Endothelial cell of umbilical vein (primary cell): ENCODE data around the gene SYNE1. TPM values are rescaled to one million over a fixed set of nuclear protein-coding genes. Genes with fewer than 3 reads are reported as not detected.

Experiments
- BruUV-seq: library from RNA; stranded (reverse); fragments of 400-500 nt; replicated peaks from 2 replicates; lab custom pipeline; 2021; lab: Mats Ljungman, UMichigan
- CTCF ChIA-PET: fragments of 300-600, 350-600 bp; sonication (Branson Sonifier 250); formaldehyde crosslinking; loops from one replicate; lab custom pipeline; 2021; ENCODE audit warnings: antibody characterized with exemption, inconsistent platforms; lab: Charles Lee
- POLR2A ChIA-PET: fragments of 300-600, 350-600 bp; sonication (Branson Sonifier 250); formaldehyde crosslinking; loops from one replicate; lab custom pipeline; 2021; ENCODE audit warnings: antibody characterized with exemption, inconsistent platforms; lab: Charles Lee
- DNase-seq: peaks from one replicate; pipeline ENCODE4 v3.0.0-alpha.2; 2011; ENCODE audit warnings: low read depth, low spot score
- FAIRE-seq: peaks from 2 replicates; lab custom pipeline; 2011; peaks lifted over from hg19 to GRCh38; lab: Jason Lieb, UNC
- H2AFZ ChIP-seq: 2 replicates; pipeline ENCODE4 v1.6.0; 2012; ENCODE audit warnings: low read depth, low read length, control low read depth, inconsistent platforms
- H3K27ac ChIP-seq: 2 replicates; pipeline ENCODE4 v1.5.1; 2011; ENCODE audit warnings: low read depth, mild to moderate bottlenecking, control low read depth, low read length, moderate library complexity; ENCODE audit not compliant: insufficient read depth
- H3K27me3 ChIP-seq, 2 experiments: 2 replicates each; pipeline versions ENCODE4 v1.6.0 to v1.6.1; 2011; ENCODE audit warnings: low read length in 2 of 2, mixed read lengths in 1 of 2; ENCODE audit not compliant: control insufficient read depth in 2 of 2, insufficient read depth in 2 of 2
- H3K36me3 ChIP-seq, 2 experiments: 2 replicates in 1 of 2; 3 replicates in 1 of 2; pipeline ENCODE4 v1.5.1; 2011; ENCODE audit warnings: low read length in 2 of 2, mild to moderate bottlenecking in 1 of 2, moderate library complexity in 1 of 2; ENCODE audit not compliant: control insufficient read depth in 2 of 2, insufficient read depth in 2 of 2; ENCODE audit errors: extremely low read depth in 1 of 2
- H3K4me1 ChIP-seq: 3 replicates; pipeline ENCODE4 v1.5.1; 2011; ENCODE audit warnings: mild to moderate bottlenecking, low read length; ENCODE audit not compliant: control insufficient read depth, insufficient read depth; ENCODE audit errors: extremely low read depth
- H3K4me2 ChIP-seq: 2 replicates; pipeline ENCODE4 v1.6.1; 2011; ENCODE audit warnings: low read length, control low read depth, mixed read lengths; ENCODE audit not compliant: insufficient read depth
- H3K4me3 ChIP-seq, 3 experiments: fragments of 200-600 bp in 1 of 3; sonication (generic), shearing (Covaris generic) in 1 of 3; replicated peaks in 1 of 3; 2 replicates each; pipeline ENCODE4 v1.5.1; 2011 to 2016; ENCODE audit warnings: control low read depth in 3 of 3, low read length in 3 of 3, mild to moderate bottlenecking in 2 of 3, inconsistent platforms in 1 of 3, low read depth in 1 of 3, moderate library complexity in 1 of 3; ENCODE audit not compliant: insufficient read depth in 1 of 3
- H3K79me2 ChIP-seq: 2 replicates; pipeline ENCODE4 v1.6.0; 2012; ENCODE audit warnings: low read length, inconsistent platforms; ENCODE audit not compliant: control insufficient read depth, insufficient read depth
- H3K9ac ChIP-seq: replicated peaks from 2 replicates; pipeline ENCODE3; 2011; ENCODE audit warnings: low read length, control low read depth; ENCODE audit not compliant: insufficient read depth; ENCODE audit errors: extremely low read depth
- H3K9me1 ChIP-seq: replicated peaks from 3 replicates; pipeline ENCODE4 v1.6.0; 2011; ENCODE audit warnings: mild to moderate bottlenecking, low read length; ENCODE audit not compliant: control insufficient read depth, insufficient read depth; ENCODE audit errors: extremely low read depth
- H3K9me3 ChIP-seq: replicated peaks from 2 replicates; pipeline ENCODE4 v1.5.1; 2012; ENCODE audit warnings: low read length, inconsistent platforms; ENCODE audit not compliant: control insufficient read depth, insufficient read depth
- H4K20me1 ChIP-seq: replicated peaks from 2 replicates; pipeline ENCODE3; 2011; ENCODE audit warnings: mild to moderate bottlenecking, low read length; ENCODE audit not compliant: control insufficient read depth, insufficient read depth; ENCODE audit errors: extremely low read depth
- CTCF ChIP-seq, 2 donors: IDR thresholded peaks; 1 replicate in 1 of 2; 2 replicates in 1 of 2; pipeline ENCODE4 v1.5.1; 2011; ENCODE audit warnings: low read length in 2 of 2, mild to moderate bottlenecking in 2 of 2, moderate library complexity in 2 of 2, control low read depth in 1 of 2, inconsistent platforms in 1 of 2, low read depth in 1 of 2; ENCODE audit not compliant: insufficient read depth in 1 of 2; ENCODE audit errors: extremely low read depth in 1 of 2
- EZH2 ChIP-seq: IDR thresholded peaks from 2 replicates; pipeline ENCODE4 v1.6.1; 2012; ENCODE audit warnings: borderline replicate concordance, low read depth, mild to moderate bottlenecking, moderate library complexity, low read length, inconsistent platforms; ENCODE audit not compliant: severe bottlenecking
- FOS ChIP-seq: IDR thresholded peaks from 2 replicates; pipeline ENCODE4 v1.6.1; 2011; ENCODE audit warnings: mild to moderate bottlenecking, low read length, moderate library complexity, borderline replicate concordance; ENCODE audit not compliant: insufficient read depth
- GATA2 ChIP-seq: IDR thresholded peaks from 2 replicates; pipeline ENCODE4 v1.7.0; 2011; ENCODE audit warnings: low read depth, mild to moderate bottlenecking, moderate library complexity, mixed read lengths, low read length; ENCODE audit not compliant: insufficient read length, insufficient read depth
- MYC ChIP-seq: IDR thresholded peaks from one replicate; pipeline ENCODE4 v1.6.1; 2011; ENCODE audit warnings: mild to moderate bottlenecking, low read depth, low read length
- POLR2A ChIP-seq: IDR thresholded peaks from 2 replicates; pipeline ENCODE4 v1.6.1; 2012; ENCODE audit warnings: low read depth, mild to moderate bottlenecking, control low read depth, low read length
- POLR2AphosphoS5 ChIP-seq: IDR thresholded peaks from 2 replicates; pipeline ENCODE4 v1.6.1; 2012; ENCODE audit warnings: low read depth, mild to moderate bottlenecking, control low read depth, low read length, moderate library complexity; ENCODE audit not compliant: insufficient read depth
- dilution Hi-C: fragments of 300-500 bp; cut with MboI; formaldehyde crosslinking; loops from one replicate; pipeline ENCODE4 v1.15.0; 2019; ENCODE audit warnings: low sequenced_read_pairs; ENCODE audit not compliant: extremely low pct_ligation_motif_present
- intact Hi-C: fragments of 100-400 bp; cut with micrococcal nuclease; formaldehyde crosslinking; loops from one replicate; pipeline ENCODE4 v1.10.0; 2022
- polyA plus RNA-seq, 4 experiments: library from polyadenylated mRNA; depleted of rRNA in 3 of 4; stranded (reverse) in 3 of 4; unstranded in 1 of 4; fragments of >200 nt; gene quantifications; 2 replicates each; pipeline versions ENCODE4 v1.2.1 to v1.2.3, GENCODE V29; 2011 to 2012; ENCODE audit warnings: missing spikeins in 1 of 4
- total RNA-seq: library from RNA; stranded (reverse); gene quantifications from 2 replicates; pipeline ENCODE4 v1.2.3, GENCODE V29; 2021
- TF ChIP-seq, protein P1 (sequence below): IDR thresholded peaks from 2 replicates; pipeline ENCODE4 v1.6.1; 2011; ENCODE audit not compliant: insufficient read depth, insufficient read length

The SYNE1 gene
- total and polyA plus RNA-seq, 2 donors (not counting 3 experiments of a cell fraction or from before 2014, with no cell fraction given): 26.5 to 52.3 TPM

DNA sequence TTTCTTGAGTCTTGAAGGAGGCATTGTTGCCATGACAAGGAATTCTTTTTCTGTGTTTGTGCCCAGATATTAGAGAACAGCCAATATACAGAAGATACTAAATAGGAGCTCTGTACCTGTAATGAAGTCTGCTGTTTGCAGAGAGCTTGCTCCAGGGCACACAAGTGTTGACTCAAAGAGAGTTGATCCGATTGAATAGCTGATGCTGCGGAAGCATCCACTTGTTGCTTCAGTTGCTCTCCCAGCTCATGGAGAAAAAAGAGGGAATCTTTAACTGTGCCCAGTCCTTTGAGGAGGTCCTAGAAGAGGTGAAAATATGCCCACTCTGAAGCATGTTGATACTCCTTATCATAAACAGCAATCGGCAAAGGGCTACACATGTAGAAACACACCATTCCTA, 418.3 kb downstream of the SYNE1 start:
- no peaks in the 10 kb centered on the region for H3K79me2 ChIP-seq
- H3K9ac ChIP-seq: no peak overlapping the region
- H3K9me1 ChIP-seq: no peaks in the 10 kb centered on the region
- H3K27me3 ChIP-seq: no peaks in the 10 kb centered on the region
- no peaks in the 10 kb centered on the region for H3K4me1 ChIP-seq
- no peaks in the 10 kb centered on the region for H4K20me1 ChIP-seq
- dilution Hi-C loops (no loop called here), intact Hi-C loops (no loop called here)
- H3K4me3 ChIP-seq: no peak overlapping the region
- no peak overlapping the region for H2AFZ ChIP-seq
- FAIRE-seq (no peak), DNase-seq (no peak)
- POLR2A ChIA-PET: no interaction called here
- peaks cover 7 to 26% of the 10 kb centered on the region in 2 experiments for H3K36me3 ChIP-seq
- H3K9me3 ChIP-seq: no peaks in the 10 kb centered on the region
- H3K27ac ChIP-seq: no peak overlapping the region
- TF ChIP-seq POLR2A: no peak
- no peak for TF ChIP-seq FOS
- no peak for TF ChIP-seq GATA2
- TF ChIP-seq, protein P1, sequence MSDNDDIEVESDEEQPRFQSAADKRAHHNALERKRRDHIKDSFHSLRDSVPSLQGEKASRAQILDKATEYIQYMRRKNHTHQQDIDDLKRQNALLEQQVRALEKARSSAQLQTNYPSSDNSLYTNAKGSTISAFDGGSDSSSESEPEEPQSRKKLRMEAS: no peak
- no peak for TF ChIP-seq EZH2
- no peak for TF ChIP-seq POLR2AphosphoS5
- no peak for TF ChIP-seq CTCF (IDR thresholded peaks at IDR 0.05; ENCODE audit: extremely low read depth in 1 of 2, insufficient read depth in 1 of 2, low read depth in 1 of 2, low read length in 2 of 2)
- TF ChIP-seq MYC: no peak
- CTCF ChIA-PET: no interaction called here
- H3K4me2 ChIP-seq: no peak overlapping the region
- no TSS peak for BruUV-seq
